Measurements from ENCODE around the gene RPL27A. TPM values are rescaled to one million over a fixed set of nuclear protein-coding genes. Genes with fewer than 3 reads are reported as not detected.

RPL27A gene
- total RNA-seq, 1 donor from 2014 or later = 1,281 TPM

- Histone ChIP-seq H3K36me3 (ENCODE audit: control insufficient read depth, insufficient read depth, low read length) (peaks cover 2% of the 10 kb centered on the region), H3K4me3 (ENCODE audit: low read depth, low read length) (no peak overlapping the region), H3K27me3 (ENCODE audit: control insufficient read depth, insufficient read depth, low read length) (no peaks in the 10 kb centered on the region)
- TF ChIP-seq, protein P1, sequence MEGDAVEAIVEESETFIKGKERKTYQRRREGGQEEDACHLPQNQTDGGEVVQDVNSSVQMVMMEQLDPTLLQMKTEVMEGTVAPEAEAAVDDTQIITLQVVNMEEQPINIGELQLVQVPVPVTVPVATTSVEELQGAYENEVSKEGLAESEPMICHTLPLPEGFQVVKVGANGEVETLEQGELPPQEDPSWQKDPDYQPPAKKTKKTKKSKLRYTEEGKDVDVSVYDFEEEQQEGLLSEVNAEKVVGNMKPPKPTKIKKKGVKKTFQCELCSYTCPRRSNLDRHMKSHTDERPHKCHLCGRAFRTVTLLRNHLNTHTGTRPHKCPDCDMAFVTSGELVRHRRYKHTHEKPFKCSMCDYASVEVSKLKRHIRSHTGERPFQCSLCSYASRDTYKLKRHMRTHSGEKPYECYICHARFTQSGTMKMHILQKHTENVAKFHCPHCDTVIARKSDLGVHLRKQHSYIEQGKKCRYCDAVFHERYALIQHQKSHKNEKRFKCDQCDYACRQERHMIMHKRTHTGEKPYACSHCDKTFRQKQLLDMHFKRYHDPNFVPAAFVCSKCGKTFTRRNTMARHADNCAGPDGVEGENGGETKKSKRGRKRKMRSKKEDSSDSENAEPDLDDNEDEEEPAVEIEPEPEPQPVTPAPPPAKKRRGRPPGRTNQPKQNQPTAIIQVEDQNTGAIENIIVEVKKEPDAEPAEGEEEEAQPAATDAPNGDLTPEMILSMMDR (IDR thresholded peaks at IDR 0.05; ENCODE audit: insufficient read depth, low read length, poor library complexity, severe bottlenecking) = no peak
- DNase-seq (ENCODE audit: low read depth) = no peak
Measured at GRCh38 chr11:8733852-8734251, 51.3 kb downstream of the RPL27A start.

GRCh38 chr11:8735094-8735493 lies 52.5 kb downstream of the RPL27A start:
- no peak overlapping the region for H3K4me3 ChIP-seq (ENCODE audit: low read depth, low read length)
- TF ChIP-seq, protein P1 (IDR thresholded peaks at IDR 0.05; ENCODE audit: insufficient read depth, low read length, poor library complexity, severe bottlenecking) = no peak
- no peak for DNase-seq (ENCODE audit: low read depth)
- no peaks in the 10 kb centered on the region for H3K36me3 ChIP-seq (ENCODE audit: control insufficient read depth, insufficient read depth, low read length)
- H3K27me3 ChIP-seq (ENCODE audit: control insufficient read depth, insufficient read depth, low read length) = no peaks in the 10 kb centered on the region

DNA sequence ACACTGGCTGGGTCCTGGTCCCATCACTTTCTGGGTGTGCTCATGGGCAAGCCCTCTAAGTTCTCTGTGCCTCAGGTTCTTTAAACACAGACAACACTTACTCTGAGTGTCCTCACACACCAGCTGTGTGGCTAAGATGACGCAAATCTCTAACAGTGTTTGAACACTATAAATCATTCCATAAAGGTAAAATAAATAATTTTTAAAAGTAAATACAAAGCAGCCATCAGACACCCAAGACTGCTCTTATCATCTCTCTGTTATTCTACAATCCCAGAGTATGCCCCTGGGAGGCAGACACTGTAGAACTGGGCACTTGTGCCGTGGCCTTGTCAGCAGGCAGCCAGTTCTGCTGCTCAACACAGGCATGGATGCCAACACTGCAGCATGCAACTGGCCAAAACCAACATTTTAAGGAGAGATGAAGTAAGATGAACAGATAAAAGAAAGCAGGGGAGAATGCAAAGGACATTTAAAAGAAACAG lies 56.8 kb downstream of the RPL27A start:
- no peak overlapping the region for H3K4me3 ChIP-seq (ENCODE audit: low read depth, low read length)
- TF ChIP-seq, protein P1 (IDR thresholded peaks at IDR 0.05; ENCODE audit: insufficient read depth, low read length, poor library complexity, severe bottlenecking) = no peak
- no peaks in the 10 kb centered on the region for H3K36me3 ChIP-seq (ENCODE audit: control insufficient read depth, insufficient read depth, low read length)
- no peaks in the 10 kb centered on the region for H3K27me3 ChIP-seq (ENCODE audit: control insufficient read depth, insufficient read depth, low read length)
- DNase-seq (ENCODE audit: low read depth) = no peak

Other genes with a start within 250 kb of the RPL27A start
- gene STK33, start 88.6 kb upstream of the RPL27A start, total RNA-seq = 14.9 and 15.7 TPM in 2 replicates
- gene TRIM66, start 127 bp upstream of the RPL27A start, total RNA-seq = 4.2 and 6.6 TPM in 2 replicates
- 39.8 and 43.1 TPM in 2 replicates for gene AKIP1, start 228.4 kb downstream of the RPL27A start, total RNA-seq

Data from kidney epithelial cell (primary cell).